Mammary epithelial cell (primary cell): ENCODE data around the gene KIAA0319L.

Experiments
- EZH2 ChIP-seq: IDR thresholded peaks from 2 replicates; pipeline ENCODE4 v1.6.1; 2012; ENCODE audit warnings: low read length, inconsistent platforms, borderline replicate concordance
- TF ChIP-seq, protein P1 (sequence below), 2 donors: IDR thresholded peaks in 1 of 2; conservative IDR thresholded peaks in 1 of 2; 2 replicates each; pipeline ENCODE4 v1.5.1; 2011 to 2012; ENCODE audit warnings: inconsistent platforms in 2 of 2, low read length in 2 of 2, mild to moderate bottlenecking in 2 of 2, control low read depth in 1 of 2, low read depth in 1 of 2; ENCODE audit not compliant: insufficient read depth in 1 of 2; ENCODE audit errors: extremely low read depth in 1 of 2

DNA sequence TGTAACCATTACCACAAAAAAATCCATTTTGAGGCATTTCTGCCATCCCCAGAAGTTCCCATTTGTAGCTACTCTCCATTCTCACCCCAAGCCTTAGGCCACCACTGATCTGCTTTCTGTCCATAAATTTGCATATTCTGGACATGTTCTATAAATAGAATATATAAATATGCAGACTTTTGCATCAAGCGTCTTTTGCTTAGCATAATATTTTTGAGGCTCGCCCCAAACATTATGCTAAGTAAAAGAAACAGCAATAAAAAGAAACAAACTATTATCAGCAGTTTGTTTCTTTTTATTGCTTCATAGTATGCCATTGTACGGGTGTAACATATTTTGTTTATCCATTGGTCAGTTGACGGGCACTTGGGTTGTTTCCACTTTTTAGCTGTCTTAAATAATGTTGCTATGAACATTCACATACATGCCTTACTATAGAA, 23.8 kb upstream of the KIAA0319L start:
- TF ChIP-seq EZH2, result no peak
- TF ChIP-seq, protein P1, sequence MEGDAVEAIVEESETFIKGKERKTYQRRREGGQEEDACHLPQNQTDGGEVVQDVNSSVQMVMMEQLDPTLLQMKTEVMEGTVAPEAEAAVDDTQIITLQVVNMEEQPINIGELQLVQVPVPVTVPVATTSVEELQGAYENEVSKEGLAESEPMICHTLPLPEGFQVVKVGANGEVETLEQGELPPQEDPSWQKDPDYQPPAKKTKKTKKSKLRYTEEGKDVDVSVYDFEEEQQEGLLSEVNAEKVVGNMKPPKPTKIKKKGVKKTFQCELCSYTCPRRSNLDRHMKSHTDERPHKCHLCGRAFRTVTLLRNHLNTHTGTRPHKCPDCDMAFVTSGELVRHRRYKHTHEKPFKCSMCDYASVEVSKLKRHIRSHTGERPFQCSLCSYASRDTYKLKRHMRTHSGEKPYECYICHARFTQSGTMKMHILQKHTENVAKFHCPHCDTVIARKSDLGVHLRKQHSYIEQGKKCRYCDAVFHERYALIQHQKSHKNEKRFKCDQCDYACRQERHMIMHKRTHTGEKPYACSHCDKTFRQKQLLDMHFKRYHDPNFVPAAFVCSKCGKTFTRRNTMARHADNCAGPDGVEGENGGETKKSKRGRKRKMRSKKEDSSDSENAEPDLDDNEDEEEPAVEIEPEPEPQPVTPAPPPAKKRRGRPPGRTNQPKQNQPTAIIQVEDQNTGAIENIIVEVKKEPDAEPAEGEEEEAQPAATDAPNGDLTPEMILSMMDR (conservative IDR thresholded peaks at IDR 0.05 in 1 of 2, IDR thresholded peaks at IDR 0.05 in 1 of 2; ENCODE audit: extremely low read depth in 1 of 2, insufficient read depth in 1 of 2, low read depth in 1 of 2, low read length in 2 of 2), result no peak
